B cell (primary cell): ENCODE measurements around the gene ABI3BP. TPM values are rescaled to one million over a fixed set of nuclear protein-coding genes. Genes with fewer than 3 reads are reported as not detected.

Experiments
- ATAC-seq: fragments of 200-7000 bp; cut with Tn5 transposase; one replicate; pipeline ENCODE4 v1.10.0; 2021; ENCODE audit warnings: low read depth, mild to moderate bottlenecking, moderate number of reproducible peaks, moderate library complexity
- CTCF ChIA-PET: fragments of 350-600 bp; sonication (Branson Sonifier 250); formaldehyde crosslinking; loops from one replicate; lab custom pipeline; 2021; ENCODE audit warnings: antibody characterized with exemption, inconsistent platforms; lab: Charles Lee
- POLR2A ChIA-PET: fragments of 350-600 bp; sonication (Branson Sonifier 250); formaldehyde crosslinking; loops from one replicate; lab custom pipeline; 2021; ENCODE audit warnings: antibody characterized with exemption; lab: Charles Lee
- DNase-seq: peaks from one replicate; pipeline ENCODE4 v3.0.0; 2013
- H2AFZ ChIP-seq: 2 replicates; pipeline ENCODE4 v1.6.1; 2012; ENCODE audit warnings: mild to moderate bottlenecking, low read depth, low read length; ENCODE audit not compliant: insufficient read depth, poor library complexity, severe bottlenecking
- H3K27ac ChIP-seq, 2 donors: 1 replicate in 1 of 2; 2 replicates in 1 of 2; pipeline ENCODE4 v1.5.1; 2012 to 2013; ENCODE audit warnings: low read length in 2 of 2, mild to moderate bottlenecking in 2 of 2, moderate library complexity in 1 of 2
- H3K27me3 ChIP-seq, 4 experiments: fragments of 200-600 bp in 1 of 4; sonication (generic) in 1 of 4; replicated peaks in 1 of 4; 1 replicate in 2 of 4; 2 replicates in 2 of 4; pipeline versions ENCODE4 v1.6.1 to v1.7.0; 2013 to 2016; ENCODE audit warnings: low read length in 3 of 4, mild to moderate bottlenecking in 2 of 4, mixed read lengths in 1 of 4, moderate library complexity in 1 of 4; ENCODE audit not compliant: insufficient read depth in 4 of 4, control insufficient read depth in 3 of 4; ENCODE audit errors: control extremely low read depth in 1 of 4
- H3K36me3 ChIP-seq, 2 experiments: replicated peaks in 1 of 2; 1 replicate in 1 of 2; 2 replicates in 1 of 2; pipeline versions ENCODE4 v1.6.1 to v1.7.1; 2013; ENCODE audit warnings: low read length in 1 of 2; ENCODE audit not compliant: insufficient read depth in 2 of 2, control insufficient read depth in 1 of 2; ENCODE audit errors: control extremely low read depth in 1 of 2, extremely low read depth in 1 of 2
- H3K4me1 ChIP-seq, 2 donors: fragments of 200-600 bp in 1 of 2; sonication (generic) in 1 of 2; 1 replicate in 1 of 2; 2 replicates in 1 of 2; pipeline versions ENCODE4 v1.5.1 to v1.6.1; 2013 to 2017; ENCODE audit warnings: low read length in 2 of 2; ENCODE audit not compliant: control insufficient read depth in 2 of 2, insufficient read depth in 2 of 2
- H3K4me2 ChIP-seq: replicated peaks from 2 replicates; pipeline ENCODE3; 2012; ENCODE audit warnings: mild to moderate bottlenecking, low read depth, low read length; ENCODE audit not compliant: poor library complexity, severe bottlenecking
- H3K4me3 ChIP-seq, 5 experiments: fragments of 200-600 bp in 1 of 5; sonication (generic) in 1 of 5; 1 replicate in 3 of 5; 2 replicates in 2 of 5; pipeline versions ENCODE4 v1.5.1 to v1.7.0; 2011 to 2016; ENCODE audit warnings: low read length in 4 of 5, mild to moderate bottlenecking in 4 of 5, low read depth in 2 of 5, control low read depth in 1 of 5, moderate library complexity in 1 of 5; ENCODE audit not compliant: insufficient read depth in 1 of 5; ENCODE audit errors: control extremely low read depth in 1 of 5, extremely low read depth in 1 of 5
- H3K79me2 ChIP-seq: fragments of 200-600 bp; sonication (generic); one replicate; pipeline ENCODE4 v1.6.0; 2016; ENCODE audit warnings: low read length; ENCODE audit not compliant: control insufficient read depth, insufficient read depth
- H3K9ac ChIP-seq: fragments of 200-600 bp; sonication (generic); 2 replicates; pipeline ENCODE4 v1.6.1; 2017; ENCODE audit warnings: mild to moderate bottlenecking, low read length, moderate library complexity
- H3K9me3 ChIP-seq, 3 donors: one replicate each; pipeline versions ENCODE4 v1.6.1 to v1.7.1; 2013; ENCODE audit warnings: low read length in 2 of 3; ENCODE audit not compliant: control insufficient read depth in 2 of 3, insufficient read depth in 1 of 3; ENCODE audit errors: control extremely low read depth in 1 of 3
- H4K20me1 ChIP-seq: 2 replicates; pipeline ENCODE4 v1.6.0; 2012; ENCODE audit warnings: mild to moderate bottlenecking, low read length; ENCODE audit not compliant: insufficient read depth, control insufficient read depth, poor library complexity, severe bottlenecking
- H3K27ac Mint-ChIP-seq: one replicate; pipeline ENCODE4 v1.8.0; 2021; ENCODE audit warnings: mixed read lengths
- H3K27me3 Mint-ChIP-seq: one replicate; pipeline ENCODE4 v1.8.0; 2021; ENCODE audit warnings: mixed read lengths
- H3K4me1 Mint-ChIP-seq: one replicate; pipeline ENCODE4 v1.8.0; 2021; ENCODE audit warnings: mixed read lengths
- H3K4me3 Mint-ChIP-seq: one replicate; pipeline ENCODE4 v1.8.0; 2021; ENCODE audit warnings: mixed read lengths
- H3K9me3 Mint-ChIP-seq: one replicate; pipeline ENCODE4 v1.8.0; 2022; ENCODE audit warnings: mixed read lengths; ENCODE audit not compliant: insufficient read depth
- EZH2 ChIP-seq: IDR thresholded peaks from 2 replicates; pipeline ENCODE4 v1.6.1; 2012; ENCODE audit warnings: borderline replicate concordance, low read depth, mild to moderate bottlenecking, moderate library complexity, low read length; ENCODE audit not compliant: insufficient read depth, poor library complexity, severe bottlenecking
- WGBS: methylation state at CpG from one replicate; pipeline ENCODE4 v1.1.5; 2013; ENCODE audit warnings: missing lambda C conversion rate; ENCODE audit not compliant: insufficient coverage; 5-methylcytosine and 5-hydroxymethylcytosine counted together
- intact Hi-C: fragments of 100-400 bp; cut with micrococcal nuclease; formaldehyde crosslinking; loops from one replicate; pipeline ENCODE4 v1.10.0; 2022
- polyA plus RNA-seq: library from polyadenylated mRNA; depleted of rRNA; stranded (reverse); fragments of >200 nt; gene quantifications from 2 replicates; pipeline ENCODE4 v1.2.3, GENCODE V29; 2012
- total RNA-seq, 2 donors: library from RNA; stranded (reverse); fragments of 120-200 nt in 1 of 2; gene quantifications; 1 replicate in 1 of 2; 2 replicates in 1 of 2; pipeline versions ENCODE4 v1.2.3 to v1.2.4, GENCODE V29; 2013 to 2022
- TF ChIP-seq, protein P1 (sequence below): fragments of 200-600 bp; IDR thresholded peaks from one replicate; pipeline ENCODE4 v1.8.0; 2022; ENCODE audit warnings: antibody characterized with exemption, mild to moderate bottlenecking

ABI3BP gene
- total and polyA plus RNA-seq, 2 donors (not counting 1 experiment from before 2014, with no cell fraction given) = not detected

DNA sequence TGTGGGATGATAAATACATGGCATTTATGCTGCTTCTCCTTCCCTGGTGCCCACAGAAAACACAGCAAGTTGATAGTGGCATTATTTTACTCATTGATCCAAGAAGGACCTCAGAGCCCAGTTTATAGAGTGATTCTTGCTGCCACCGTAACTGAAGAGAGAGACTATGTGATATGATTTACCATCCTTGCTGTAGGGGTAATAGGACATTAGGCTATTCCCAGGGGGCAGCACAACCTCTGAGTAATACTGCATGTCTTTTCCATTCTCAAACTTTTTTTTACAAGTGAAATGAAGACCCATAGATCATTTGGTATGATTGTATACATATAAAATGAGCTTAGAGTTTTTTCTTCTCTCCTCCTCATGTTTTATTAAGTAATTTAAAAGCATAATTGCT, 136.4 kb downstream of the ABI3BP start:
- DNase-seq (no peak), ATAC-seq (no peak)
- Histone ChIP-seq H3K79me2 (no peaks in the 10 kb centered on the region), H2AFZ (no peak overlapping the region), H3K4me3 (no peak overlapping the region), H3K9me3 (no peaks in the 10 kb centered on the region), H3K36me3 (no peaks in the 10 kb centered on the region), H3K27me3 (no peaks in the 10 kb centered on the region), H3K9ac (no peak overlapping the region), H3K4me1 (no peaks in the 10 kb centered on the region), H4K20me1 (no peaks in the 10 kb centered on the region), H3K4me2 (no peak overlapping the region), H3K27ac (no peak overlapping the region)
- WGBS = no CpG with 5 or more reads among the region's 1 CpG
- TF ChIP-seq, protein P1, sequence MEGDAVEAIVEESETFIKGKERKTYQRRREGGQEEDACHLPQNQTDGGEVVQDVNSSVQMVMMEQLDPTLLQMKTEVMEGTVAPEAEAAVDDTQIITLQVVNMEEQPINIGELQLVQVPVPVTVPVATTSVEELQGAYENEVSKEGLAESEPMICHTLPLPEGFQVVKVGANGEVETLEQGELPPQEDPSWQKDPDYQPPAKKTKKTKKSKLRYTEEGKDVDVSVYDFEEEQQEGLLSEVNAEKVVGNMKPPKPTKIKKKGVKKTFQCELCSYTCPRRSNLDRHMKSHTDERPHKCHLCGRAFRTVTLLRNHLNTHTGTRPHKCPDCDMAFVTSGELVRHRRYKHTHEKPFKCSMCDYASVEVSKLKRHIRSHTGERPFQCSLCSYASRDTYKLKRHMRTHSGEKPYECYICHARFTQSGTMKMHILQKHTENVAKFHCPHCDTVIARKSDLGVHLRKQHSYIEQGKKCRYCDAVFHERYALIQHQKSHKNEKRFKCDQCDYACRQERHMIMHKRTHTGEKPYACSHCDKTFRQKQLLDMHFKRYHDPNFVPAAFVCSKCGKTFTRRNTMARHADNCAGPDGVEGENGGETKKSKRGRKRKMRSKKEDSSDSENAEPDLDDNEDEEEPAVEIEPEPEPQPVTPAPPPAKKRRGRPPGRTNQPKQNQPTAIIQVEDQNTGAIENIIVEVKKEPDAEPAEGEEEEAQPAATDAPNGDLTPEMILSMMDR = no peak
- TF ChIP-seq EZH2 = no peak
- intact Hi-C loops = no loop called here
- CTCF ChIA-PET = no interaction called here
- H3K27ac Mint-ChIP-seq = no peak overlapping the region
- H3K9me3 Mint-ChIP-seq = no peaks in the 10 kb centered on the region
- peaks cover 4% of the 10 kb centered on the region for H3K27me3 Mint-ChIP-seq
- POLR2A ChIA-PET = no interaction called here
- no peak overlapping the region for H3K4me3 Mint-ChIP-seq
- no peaks in the 10 kb centered on the region for H3K4me1 Mint-ChIP-seq

DNA sequence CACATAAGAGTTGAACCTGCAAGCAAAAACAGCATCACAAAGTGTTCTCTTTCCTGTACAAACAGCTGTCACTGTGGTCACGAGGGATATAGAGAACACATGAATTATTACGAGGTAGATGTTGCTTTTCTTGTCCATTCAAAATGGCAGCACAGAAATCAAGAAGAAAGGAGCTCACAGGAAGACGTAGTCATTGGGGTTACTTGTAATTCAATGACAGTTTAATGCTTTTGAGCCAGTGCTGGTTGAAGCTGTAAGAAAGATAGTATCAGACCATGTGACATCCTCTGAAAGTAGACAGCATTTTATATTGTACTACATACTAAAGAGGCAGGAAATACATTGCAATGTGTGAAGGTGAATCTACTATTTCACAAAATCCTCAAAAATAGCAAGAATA, 140.4 kb downstream of the ABI3BP start:
- H3K79me2 ChIP-seq = no peaks in the 10 kb centered on the region
- H3K4me1 ChIP-seq = no peaks in the 10 kb centered on the region
- H3K36me3 ChIP-seq = no peaks in the 10 kb centered on the region
- ChIA-PET POLR2A (no interaction called here), CTCF (no interaction called here)
- H3K27ac Mint-ChIP-seq = no peak overlapping the region
- no peak overlapping the region for H3K4me2 ChIP-seq
- no peak overlapping the region for H3K4me3 ChIP-seq
- intact Hi-C loops = no loop called here
- no peaks in the 10 kb centered on the region for H3K9me3 ChIP-seq
- H3K9me3 Mint-ChIP-seq = no peaks in the 10 kb centered on the region
- H3K27ac ChIP-seq = no peak overlapping the region
- ATAC-seq (no peak), DNase-seq (no peak)
- no CpG with 5 or more reads among the region's 3 CpGs for WGBS
- TF ChIP-seq EZH2 = no peak
- H4K20me1 ChIP-seq = no peaks in the 10 kb centered on the region
- no peak overlapping the region for H2AFZ ChIP-seq
- peaks cover 4% of the 10 kb centered on the region for H3K27me3 Mint-ChIP-seq
- no peaks in the 10 kb centered on the region for H3K27me3 ChIP-seq
- no peaks in the 10 kb centered on the region for H3K4me1 Mint-ChIP-seq
- no peak overlapping the region for H3K9ac ChIP-seq
- H3K4me3 Mint-ChIP-seq = no peak overlapping the region
